GM21528 (cell line): Measurements from ENCODE around the gene RIMBP2.
"Not testable (repeated sequence)": the region's sequence is repeated elsewhere in the genome, so short reads cannot be mapped to it uniquely, and the experiment has no call there.

ENCODE experiments used
- ATAC-seq: cut with Tn5 transposase; IDR thresholded peaks from one replicate; pipeline ENCODE4 v1.9.1; 2021; ENCODE audit warnings: mild to moderate bottlenecking, moderate library complexity; ENCODE audit not compliant: unreplicated experiment, low FRiP score

The RIMBP2 gene

GRCh38 chr12:130609966-130610365, 106.1 kb downstream of the RIMBP2 start:
- no peak for ATAC-seq

DNA sequence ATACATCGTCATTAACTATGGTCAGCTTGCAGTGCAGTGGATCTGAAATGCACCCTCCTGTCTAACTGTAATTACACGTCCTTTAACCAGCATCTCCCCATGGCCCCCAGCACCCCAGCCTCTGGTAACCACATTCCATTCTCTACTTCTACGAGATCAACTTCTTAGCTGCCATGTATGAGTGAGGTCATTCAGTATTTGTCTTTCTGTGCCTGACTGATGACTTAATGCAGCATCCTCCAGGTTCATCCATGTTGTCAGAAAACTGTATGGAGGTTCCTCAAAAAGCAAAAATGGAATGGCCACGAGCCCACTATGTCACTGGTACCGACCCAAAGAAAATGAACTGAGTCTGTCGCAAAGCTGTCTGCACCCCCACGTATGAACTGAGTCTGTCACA, 107.3 kb downstream of the RIMBP2 start:
- no peak for ATAC-seq

GRCh38 chr12:130608132-130608531, 108.0 kb downstream of the RIMBP2 start:
- no peak for ATAC-seq

GRCh38 chr12:130606231-130606630, 109.9 kb downstream of the RIMBP2 start:
- no peak for ATAC-seq

DNA sequence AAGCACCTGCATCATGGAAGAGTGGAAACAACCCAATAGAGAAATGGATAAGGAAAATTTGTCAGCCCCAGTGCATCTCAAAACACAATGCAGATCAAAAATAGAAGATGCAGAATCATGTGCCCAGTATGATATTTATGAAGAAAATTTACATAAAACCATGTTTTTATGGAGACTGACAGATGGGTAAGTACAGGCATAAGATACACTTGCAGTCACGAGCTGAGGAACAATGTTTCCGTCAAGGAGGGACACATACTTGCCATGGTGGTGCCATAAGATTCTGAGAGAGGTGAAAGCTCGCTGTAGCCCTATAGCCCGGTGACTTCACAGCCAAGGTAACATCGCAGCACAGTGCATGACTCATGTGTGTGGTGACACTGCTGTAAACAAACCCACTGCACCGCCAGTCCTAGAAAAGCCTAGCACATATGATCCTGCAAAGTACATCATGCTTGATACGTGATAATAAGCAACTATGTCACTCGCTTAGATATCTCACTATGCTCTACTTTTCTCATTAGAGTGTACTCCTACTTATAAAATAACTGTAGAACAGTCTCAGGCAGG, 112.6 kb downstream of the RIMBP2 start:
- no peak for ATAC-seq

- no peak for ATAC-seq
Measured at GRCh38 chr12:130602251-130602650, 113.8 kb downstream of the RIMBP2 start.

GRCh38 chr12:130601327-130601726, 114.8 kb downstream of the RIMBP2 start:
- ATAC-seq = no peak

- ATAC-seq = no peak
Measured at GRCh38 chr12:130596241-130596640, 119.9 kb downstream of the RIMBP2 start.

DNA sequence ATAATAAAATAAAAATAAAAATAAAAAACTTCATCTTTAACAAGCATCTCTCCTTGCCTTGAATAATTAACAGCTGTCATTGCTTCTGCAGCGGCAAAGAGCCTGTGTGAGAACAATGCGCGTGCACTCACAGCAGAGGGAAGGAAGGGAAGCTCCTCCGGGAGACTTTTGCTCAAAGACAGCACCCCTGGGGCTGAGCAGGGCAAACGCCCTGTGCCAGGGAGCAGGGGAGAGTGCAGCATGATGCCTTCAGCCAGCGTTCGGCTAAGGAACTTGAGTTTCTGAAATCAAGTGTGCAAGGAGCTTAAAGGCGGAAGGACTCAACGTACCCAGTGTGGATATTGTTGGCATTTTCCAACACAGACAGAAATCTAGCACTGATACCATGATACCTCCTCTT, 120.5 kb downstream of the RIMBP2 start:
- no peak for ATAC-seq

DNA sequence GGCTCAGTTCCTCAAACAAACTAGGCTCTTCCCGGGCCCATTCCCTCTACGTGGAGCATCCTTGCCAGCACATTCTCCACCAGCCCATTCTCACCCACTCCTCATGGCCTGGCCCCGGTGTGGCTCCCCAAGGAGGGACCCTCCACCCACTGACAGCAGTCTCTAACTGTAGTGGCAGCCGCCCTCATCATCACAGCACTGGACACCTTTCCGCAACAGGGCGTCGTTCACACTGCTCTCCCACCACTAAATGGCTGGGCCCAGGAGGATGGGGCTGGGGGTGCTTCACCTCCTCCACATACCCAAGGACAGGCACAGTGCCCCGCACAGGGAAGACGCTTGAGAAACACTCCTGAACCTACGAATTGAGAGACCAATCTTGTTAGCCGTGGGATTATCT, 123.0 kb downstream of the RIMBP2 start:
- ATAC-seq = no peak

DNA sequence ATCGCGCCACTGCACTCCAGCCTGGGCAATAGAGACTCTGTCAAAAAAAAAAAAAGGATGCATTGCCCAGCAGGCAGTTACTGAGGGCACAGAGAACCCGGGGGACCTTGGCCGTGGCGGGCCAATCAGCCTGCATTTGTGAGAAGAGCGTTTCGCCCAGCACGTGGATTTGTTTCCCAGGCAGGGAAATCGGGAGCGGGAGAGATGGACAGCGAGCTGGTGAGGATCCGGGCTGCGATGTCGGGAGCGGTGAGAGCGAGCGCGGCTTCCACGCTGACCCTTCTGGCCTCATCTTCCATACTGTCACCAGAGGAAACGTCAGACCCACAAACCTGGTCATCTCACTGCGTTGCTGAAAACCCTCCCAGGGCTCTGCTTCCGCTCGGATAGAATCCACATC, 123.5 kb downstream of the RIMBP2 start:
- ATAC-seq = no peak

- ATAC-seq = no peak
Measured at GRCh38 chr12:130591736-130592135, 124.4 kb downstream of the RIMBP2 start.

DNA sequence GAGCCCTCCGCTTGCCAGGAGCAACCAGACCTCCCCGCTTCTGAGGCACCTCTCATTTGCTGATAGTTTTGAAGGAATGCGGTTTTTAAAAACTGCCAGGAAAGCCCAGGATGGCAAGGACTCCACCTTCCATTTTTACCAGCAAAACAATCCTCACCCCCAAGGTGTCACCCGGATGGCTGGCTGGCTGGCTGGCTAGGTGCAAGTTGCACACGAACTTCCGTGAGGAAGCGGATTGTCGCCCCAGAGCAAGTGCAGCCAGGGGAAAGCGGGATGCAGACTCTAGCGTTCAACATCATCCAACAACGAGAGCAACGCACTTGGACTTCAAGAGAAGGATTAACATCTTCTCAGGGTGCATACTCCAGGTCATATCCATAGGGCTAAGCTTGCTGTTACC, 125.4 kb downstream of the RIMBP2 start:
- ATAC-seq = no peak

DNA sequence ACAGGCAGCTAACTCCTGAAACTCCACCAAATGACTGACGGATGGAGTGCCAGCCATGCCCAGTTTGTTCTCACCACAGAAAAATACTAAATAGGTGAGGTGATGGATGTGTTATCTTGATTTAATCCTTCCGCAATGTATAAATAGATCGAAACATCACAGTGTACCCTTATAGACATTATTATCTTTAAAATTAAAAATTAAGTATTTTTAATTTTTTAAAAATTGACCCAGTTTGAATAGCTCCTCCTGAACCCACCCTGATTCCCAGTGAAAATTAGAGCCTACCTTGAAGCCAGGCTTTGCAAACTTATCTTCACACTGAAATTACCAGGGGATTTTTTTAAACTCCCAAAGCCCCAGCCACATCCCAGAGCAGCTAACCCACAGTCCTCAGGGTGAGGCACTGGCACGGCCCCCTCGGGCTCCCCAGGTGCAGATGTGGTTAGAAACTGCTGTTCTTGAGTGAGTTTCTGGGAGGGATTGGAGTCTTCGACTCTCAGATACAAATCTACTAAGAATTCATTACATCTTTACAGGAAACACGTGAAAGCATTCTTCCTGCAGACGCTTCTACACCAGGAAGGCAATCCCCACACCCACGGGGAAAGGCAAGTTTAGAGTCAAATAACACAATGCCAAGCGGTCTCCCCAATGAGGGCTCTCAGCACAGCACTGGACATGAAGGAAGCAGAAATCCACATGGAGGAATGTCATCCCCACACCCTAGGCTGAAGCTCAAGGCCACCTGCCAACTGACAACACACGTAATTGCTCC, 126.4 kb downstream of the RIMBP2 start:
- no peak for ATAC-seq

GRCh38 chr12:130588696-130589539, 127.2 kb downstream of the RIMBP2 start:
- ATAC-seq = no peak

DNA sequence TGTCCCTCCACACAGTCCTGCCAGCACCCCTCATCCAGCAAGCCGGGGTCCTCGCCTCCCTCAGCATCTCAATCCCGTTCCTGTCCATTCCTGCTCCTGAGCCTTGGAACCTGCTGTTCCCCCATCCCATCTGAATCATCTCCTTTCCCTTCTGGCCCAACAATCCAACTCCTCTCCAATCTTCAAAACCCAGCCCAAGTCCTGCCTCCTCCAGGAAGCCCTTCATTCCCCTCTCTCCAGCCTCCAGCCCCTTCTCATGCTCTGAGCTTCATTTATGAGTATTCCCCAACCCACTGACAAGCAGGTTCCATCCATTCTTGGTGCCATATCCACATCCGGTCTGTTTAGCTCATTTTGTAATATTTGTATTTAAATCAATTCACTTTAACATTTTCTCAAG, 128.1 kb downstream of the RIMBP2 start:
- no peak for ATAC-seq

DNA sequence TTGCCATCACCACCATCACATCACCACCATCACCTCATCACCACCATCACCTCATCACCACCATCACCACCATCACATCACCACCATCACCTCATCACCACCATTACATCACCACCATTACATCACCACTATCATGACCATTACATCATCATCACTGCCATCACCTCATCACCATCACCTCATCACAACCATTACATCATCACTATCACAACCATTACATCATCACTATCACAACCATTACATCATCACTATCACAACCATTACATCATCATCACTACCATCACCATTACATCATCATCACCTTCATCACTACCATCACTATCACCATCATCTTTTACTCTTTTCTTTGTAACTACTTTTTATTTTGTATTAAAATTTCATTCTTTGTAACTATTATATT, 131.6 kb downstream of the RIMBP2 start:
- not testable (repeated sequence) for ATAC-seq

DNA sequence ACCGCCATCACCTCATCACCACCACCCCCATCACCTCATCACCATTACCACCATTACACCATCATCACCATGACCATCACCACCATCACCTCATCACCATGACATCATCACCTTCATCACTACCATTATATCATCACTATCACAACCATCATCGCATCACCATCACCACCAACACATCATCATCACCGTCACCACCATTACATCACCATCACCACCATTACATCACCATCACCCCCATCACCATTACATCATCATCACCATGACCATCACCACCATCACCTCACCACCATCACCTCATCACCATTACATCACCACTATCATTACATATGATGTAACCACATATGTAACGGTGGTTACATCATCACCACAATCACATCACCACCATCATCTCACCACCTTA, 132.3 kb downstream of the RIMBP2 start:
- no peak for ATAC-seq

DNA sequence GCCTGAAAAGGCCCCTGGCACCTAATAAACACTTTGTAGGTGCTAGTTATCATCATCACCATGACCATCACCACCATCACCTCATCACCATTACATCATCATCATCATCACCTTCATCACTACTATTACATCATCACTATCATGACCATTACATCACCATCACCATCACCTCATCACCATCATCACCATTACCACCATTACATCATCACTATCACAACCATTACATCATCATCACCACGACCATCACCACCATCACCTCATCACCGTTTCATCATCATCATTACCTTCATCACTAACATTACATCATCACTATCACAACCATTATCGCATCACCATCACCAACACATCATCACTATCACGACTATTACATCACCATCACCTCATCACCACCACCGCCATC, 132.8 kb downstream of the RIMBP2 start:
- no peak for ATAC-seq

DNA sequence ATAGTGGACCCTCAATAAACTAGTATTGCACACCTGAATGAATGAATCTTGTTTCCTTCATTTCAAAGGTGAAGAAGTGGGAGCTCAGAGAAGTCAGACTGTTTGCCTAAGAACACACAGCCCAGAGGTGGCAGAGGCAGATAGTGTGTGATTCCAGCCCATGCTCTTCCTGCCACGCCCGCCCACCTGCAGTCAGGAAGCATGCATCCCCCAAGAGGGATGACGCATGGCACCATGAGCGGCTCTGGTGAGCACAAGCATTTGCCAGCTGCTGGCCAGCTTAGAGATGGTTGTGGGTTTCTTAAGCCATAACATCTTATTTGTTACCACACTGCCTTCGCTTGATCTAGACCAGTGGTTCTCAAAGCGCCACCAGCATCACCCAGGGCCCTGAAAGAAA, 133.8 kb downstream of the RIMBP2 start:
- no peak for ATAC-seq

- ATAC-seq = no peak
Measured at GRCh38 chr12:130581782-130582181, 134.3 kb downstream of the RIMBP2 start.

DNA sequence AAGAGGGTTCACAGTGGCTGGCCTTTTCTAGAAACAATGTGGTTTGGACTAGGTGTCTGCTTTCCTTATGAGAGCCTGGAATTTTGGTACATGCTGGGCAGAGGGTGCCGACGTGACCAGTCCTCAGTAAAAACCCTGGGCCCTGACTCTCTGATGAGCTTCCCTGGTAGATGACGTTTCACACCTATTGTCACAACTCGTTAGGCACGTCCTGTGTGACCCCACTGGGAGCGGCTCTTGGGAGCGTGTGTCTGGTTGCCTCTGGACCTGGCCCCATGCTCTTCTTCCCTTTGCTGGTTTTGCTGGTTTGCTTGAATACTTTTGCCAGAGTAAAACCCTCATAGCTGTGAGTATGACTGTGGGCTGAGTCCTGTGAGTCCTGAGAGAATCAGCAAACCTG, 136.9 kb downstream of the RIMBP2 start:
- no peak for ATAC-seq
